SK-N-MC (cell line): ENCODE data around the gene HBS1L.

Experiments used
- EZH2 ChIP-seq: fragments of 200-600 bp; sonication (generic); IDR thresholded peaks from one replicate; pipeline ENCODE4 v1.6.1; 2017; ENCODE audit warnings: antibody characterized with exemption
- POLR2AphosphoS5 ChIP-seq: IDR thresholded peaks from 2 replicates; pipeline ENCODE4 v1.6.1; 2012; ENCODE audit warnings: mild to moderate bottlenecking, low read depth, low read length, borderline replicate concordance

DNA sequence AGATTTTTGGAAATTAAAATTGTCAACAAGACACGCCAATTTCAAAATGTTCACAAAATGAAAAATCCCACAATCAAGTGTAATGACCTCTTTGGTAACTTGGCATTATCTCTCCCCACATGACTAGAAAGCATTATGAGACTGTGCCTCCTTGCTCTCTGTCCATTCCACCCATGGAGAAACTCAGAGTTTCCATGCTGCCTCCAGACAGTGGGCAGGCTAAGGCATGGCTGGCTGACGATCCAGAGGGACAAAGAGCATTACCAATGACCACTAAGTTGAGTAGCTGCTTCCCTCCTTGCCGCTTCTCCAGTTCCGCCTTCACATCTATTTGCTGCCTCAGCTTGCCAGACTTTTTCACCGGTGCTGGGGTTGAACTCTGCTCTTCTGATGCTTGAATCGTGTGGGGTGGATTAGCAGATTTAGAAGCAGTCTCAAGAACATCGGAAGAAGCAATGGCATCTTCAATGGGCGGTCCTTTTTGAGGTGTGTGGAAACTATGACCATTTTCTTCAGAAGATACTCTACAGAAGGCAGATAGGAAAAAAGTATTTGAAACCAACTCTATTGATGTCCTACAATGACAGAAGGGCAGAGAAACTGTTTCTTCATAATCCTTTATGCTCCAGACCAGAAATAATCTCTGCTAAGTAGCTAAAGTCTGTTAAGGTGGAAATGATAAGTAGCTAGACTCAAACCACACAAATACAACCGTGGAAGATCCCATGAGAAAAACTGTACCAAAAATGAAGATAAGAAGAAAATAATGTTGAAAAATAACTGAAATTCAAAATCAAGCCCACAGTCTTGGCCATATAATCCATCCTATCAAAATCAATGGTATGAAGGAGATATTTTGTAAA, 57.3 kb downstream of the HBS1L start:
- TF ChIP-seq EZH2 (no peak), POLR2AphosphoS5 (no peak)
